ENCODE data around the gene KIFC1. TPM values are rescaled to one million over a fixed set of nuclear protein-coding genes. Genes with fewer than 3 reads are reported as not detected.

Gene KIFC1
- total RNA-seq, 1 donor from 2014 or later: 93.9 TPM

GRCh38 chr6:33421344-33421643, 29.7 kb downstream of the KIFC1 start:
- Mint-ChIP-seq H3K27ac (peak overlapping the region; percentile 50), H3K27me3 (ENCODE audit: insufficient read depth, low read depth) (peaks cover 4% of the 10 kb centered on the region), H3K4me3 (peak overlapping the region; percentile 91), H3K36me3 (peaks cover 15% of the 10 kb centered on the region), H3K4me1 (peaks cover 74% of the 10 kb centered on the region), H3K9me3 (no peaks in the 10 kb centered on the region)
- TF ChIP-seq EZH2 (IDR thresholded peaks at IDR 0.05) (no peak), EZH2phosphoT487 (IDR thresholded peaks at IDR 0.05) (no peak), CTCF (IDR thresholded peaks at IDR 0.05) (no peak)
- H3K4me3 ChIP-seq: peak overlapping the region; percentile 84
- H3K9me3 ChIP-seq (ENCODE audit: low read depth): no peaks in the 10 kb centered on the region
- H3K9ac ChIP-seq: no peak overlapping the region
- no peak overlapping the region for H2AFZ ChIP-seq (replicated peaks)
- no peak overlapping the region for H3K27ac ChIP-seq
- H4K20me1 ChIP-seq (ENCODE audit: low read depth): peaks cover 3% of the 10 kb centered on the region
- H3F3A ChIP-seq (ENCODE audit: low read depth): peaks cover 48% of the 10 kb centered on the region
- peaks cover 69% of the 10 kb centered on the region for H3K79me2 ChIP-seq (ENCODE audit: low read depth)
- peak overlapping the region; percentile 88 for H3K4me2 ChIP-seq
- no peak for DNase-seq (ENCODE audit: low spot score)
- H3K27me3 ChIP-seq: no peaks in the 10 kb centered on the region
- no peaks in the 10 kb centered on the region for H3K36me3 ChIP-seq
- H3K4me1 ChIP-seq: peaks cover 34% of the 10 kb centered on the region

GRCh38 chr6:33423777-33424176, 32.2 kb downstream of the KIFC1 start:
- H4K20me1 ChIP-seq (ENCODE audit: low read depth): peaks cover 23% of the 10 kb centered on the region
- H3K36me3 ChIP-seq: no peaks in the 10 kb centered on the region
- Mint-ChIP-seq H3K27ac (peak overlapping the region; percentile 17), H3K4me1 (peaks cover 72% of the 10 kb centered on the region), H3K36me3 (peaks cover 14% of the 10 kb centered on the region), H3K9me3 (no peaks in the 10 kb centered on the region), H3K4me3 (peak overlapping the region; percentile 92), H3K27me3 (ENCODE audit: insufficient read depth, low read depth) (peaks cover 5% of the 10 kb centered on the region)
- H3K4me2 ChIP-seq: no peak overlapping the region
- H3K79me2 ChIP-seq (ENCODE audit: low read depth): peaks cover 78% of the 10 kb centered on the region
- no peak for TF ChIP-seq CTCF (IDR thresholded peaks at IDR 0.05)
- no peak for TF ChIP-seq EZH2phosphoT487 (IDR thresholded peaks at IDR 0.05)
- no peak for TF ChIP-seq EZH2 (IDR thresholded peaks at IDR 0.05)
- DNase-seq (ENCODE audit: low spot score): no peak
- H2AFZ ChIP-seq (replicated peaks): no peak overlapping the region
- H3K27ac ChIP-seq: no peak overlapping the region
- peaks cover 40% of the 10 kb centered on the region for H3K4me1 ChIP-seq
- H3K27me3 ChIP-seq: no peaks in the 10 kb centered on the region
- no peak overlapping the region for H3K9ac ChIP-seq
- no peak overlapping the region for H3K4me3 ChIP-seq
- peaks cover 45% of the 10 kb centered on the region for H3F3A ChIP-seq (ENCODE audit: low read depth)
- no peaks in the 10 kb centered on the region for H3K9me3 ChIP-seq (ENCODE audit: low read depth)

- Histone ChIP-seq H3F3A (ENCODE audit: low read depth) (peaks cover 46% of the 10 kb centered on the region), H3K4me3 (peak overlapping the region; percentile 54), H3K9me3 (ENCODE audit: low read depth) (no peaks in the 10 kb centered on the region), H2AFZ (replicated peaks) (no peak overlapping the region), H4K20me1 (ENCODE audit: low read depth) (peaks cover 36% of the 10 kb centered on the region), H3K36me3 (no peaks in the 10 kb centered on the region), H3K4me1 (peaks cover 40% of the 10 kb centered on the region), H3K4me2 (peak overlapping the region; percentile 89), H3K9ac (peak overlapping the region; percentile 33), H3K27me3 (no peaks in the 10 kb centered on the region), H3K79me2 (ENCODE audit: low read depth) (peaks cover 91% of the 10 kb centered on the region), H3K27ac (peak overlapping the region; percentile 17)
- Mint-ChIP-seq H3K27me3 (ENCODE audit: insufficient read depth, low read depth) (peaks cover 10% of the 10 kb centered on the region), H3K27ac (peak overlapping the region; percentile 22), H3K4me1 (peaks cover 74% of the 10 kb centered on the region), H3K4me3 (peak overlapping the region; percentile 92), H3K9me3 (no peaks in the 10 kb centered on the region), H3K36me3 (peaks cover 14% of the 10 kb centered on the region)
- DNase-seq (ENCODE audit: low spot score): peak; percentile 24
- TF ChIP-seq CTCF (IDR thresholded peaks at IDR 0.05): no peak
- TF ChIP-seq EZH2phosphoT487 (IDR thresholded peaks at IDR 0.05): no peak
- TF ChIP-seq EZH2 (IDR thresholded peaks at IDR 0.05): no peak
Measured at GRCh38 chr6:33424855-33425667, 33.4 kb downstream of the KIFC1 start.
